Measurements from ENCODE around the gene C1QTNF12.
"Not testable (repeated sequence)": the region's sequence is repeated elsewhere in the genome, so short reads cannot be mapped to it uniquely, and the experiment has no call there.

The C1QTNF12 gene

GRCh38 chr1:1199141-1199960 lies 47.2 kb downstream of the C1QTNF12 start:
- DNase-seq (ENCODE audit: low read depth): no peak

- no peak for DNase-seq (ENCODE audit: low read depth)
These were observed 47.9 kb downstream of the C1QTNF12 start for GRCh38 chr1:1198423-1199140.

DNA sequence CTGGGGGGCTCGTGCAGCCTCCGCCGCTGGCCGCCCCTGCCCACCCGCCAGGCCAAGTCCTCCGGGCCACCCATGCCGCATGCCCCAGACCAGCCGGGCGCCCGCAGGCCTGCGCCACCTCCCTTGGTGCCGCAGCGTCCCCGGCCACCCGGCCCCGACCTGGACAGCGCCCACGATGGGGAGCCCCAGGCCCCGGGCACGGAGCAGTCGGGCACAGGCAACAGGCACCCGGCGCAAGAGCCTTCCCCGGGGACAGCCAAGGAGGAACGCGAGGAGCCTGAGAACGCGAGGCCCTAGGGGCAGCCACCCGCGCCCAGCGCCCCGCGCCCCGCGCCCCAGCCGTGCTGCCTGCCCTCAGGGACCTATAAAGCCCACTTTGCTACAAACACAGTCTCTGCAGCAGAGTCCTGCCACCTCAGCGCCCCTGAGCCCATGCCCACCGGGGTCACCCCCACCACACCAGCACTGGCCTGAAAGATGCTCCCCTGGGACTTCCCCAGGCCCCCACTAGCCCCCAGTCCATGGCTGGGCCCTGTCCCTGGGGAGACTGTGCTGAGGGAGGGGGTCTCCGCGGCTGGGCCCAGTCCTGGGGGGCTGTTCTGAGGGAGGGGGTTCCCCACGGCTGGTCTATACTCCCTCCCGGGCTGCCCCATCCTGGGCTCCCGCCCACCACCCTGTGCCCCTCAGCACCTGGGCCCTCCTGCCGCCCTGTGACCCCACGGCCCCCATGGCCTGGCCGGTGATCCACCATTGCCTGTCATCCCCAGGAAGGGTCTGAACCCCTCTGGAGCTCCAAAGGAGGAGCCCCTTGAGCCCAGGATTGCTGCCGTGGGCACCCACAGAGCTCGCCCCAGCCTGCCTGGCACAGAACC lies 48.7 kb downstream of the C1QTNF12 start:
- DNase-seq (ENCODE audit: low read depth): no peak

DNA sequence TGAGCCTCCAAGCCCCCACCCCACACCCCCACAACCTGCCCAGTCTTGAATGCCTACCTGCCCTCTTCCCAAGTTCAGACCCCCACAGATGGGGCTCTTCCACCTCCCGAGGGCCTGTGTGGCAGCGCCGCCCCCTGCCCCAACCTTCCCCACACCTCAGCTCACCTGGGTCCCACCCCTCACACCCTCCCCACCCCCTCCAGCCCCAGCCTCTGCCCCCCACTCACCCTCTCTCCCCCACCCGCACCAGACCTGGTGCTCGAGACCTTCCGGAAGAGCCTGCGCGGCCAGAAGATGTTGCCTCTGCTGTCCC lies 49.4 kb downstream of the C1QTNF12 start:
- DNase-seq (ENCODE audit: low read depth): no peak

GRCh38 chr1:1196431-1197187 lies 49.9 kb downstream of the C1QTNF12 start:
- DNase-seq (ENCODE audit: low read depth): no peak

DNA sequence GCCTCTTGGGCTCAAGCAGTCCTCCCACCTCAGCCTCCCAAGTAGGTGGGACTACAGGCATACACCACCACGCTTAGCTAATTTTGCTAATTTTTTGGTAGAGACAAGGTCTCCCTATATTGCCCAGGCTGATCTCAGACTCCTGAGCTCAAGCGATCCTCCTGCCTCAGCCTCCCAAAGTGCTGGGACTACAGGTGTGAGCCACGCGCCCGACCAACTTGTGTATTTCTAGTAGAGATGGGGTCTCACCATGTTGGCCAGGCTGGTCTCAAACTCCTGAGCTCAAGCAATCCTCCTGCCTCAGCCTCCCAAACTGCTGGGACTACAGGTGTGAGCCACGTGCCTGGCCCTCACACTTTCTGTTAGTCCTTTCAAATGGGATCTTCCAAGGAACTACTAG lies 50.8 kb downstream of the C1QTNF12 start:
- not testable (repeated sequence) for DNase-seq (ENCODE audit: low read depth)

DNA sequence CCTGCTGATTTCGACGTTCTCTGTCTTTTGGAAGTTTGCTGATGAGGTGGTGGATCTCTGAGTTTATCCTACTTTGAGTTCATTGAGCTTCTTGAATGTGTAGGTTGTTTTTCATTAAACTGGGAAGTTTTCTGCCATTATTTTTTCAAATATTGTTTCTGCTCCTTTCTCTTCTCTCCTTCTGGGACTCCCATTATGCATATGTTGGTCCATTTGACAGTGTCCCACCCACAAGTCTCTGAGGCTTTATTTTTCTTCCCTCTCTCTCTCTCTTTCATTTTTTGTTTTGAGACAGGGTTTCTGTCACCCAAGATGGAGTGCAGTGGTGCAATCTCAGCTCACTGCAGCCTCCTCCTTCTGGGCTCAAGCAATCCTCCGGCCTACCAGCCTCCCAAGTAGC lies 51.8 kb downstream of the C1QTNF12 start:
- DNase-seq (ENCODE audit: low read depth): no peak
